GM12878 (cell line): ENCODE data around the gene ARHGEF33. TPM values are rescaled to one million over a fixed set of nuclear protein-coding genes. Genes with fewer than 3 reads are reported as not detected.

ENCODE experiments used
- ATAC-seq: fragments of 200-7000 bp; cut with Tn5 transposase; 3 replicates; pipeline ENCODE4 v1.9.1; 2020; ENCODE audit warnings: mild to moderate bottlenecking, moderate library complexity
- BruUV-seq: library from RNA; stranded (reverse); fragments of 400-500 nt; replicated peaks from 2 replicates; lab custom pipeline; 2021; lab: Mats Ljungman, UMichigan
- CTCF ChIA-PET: fragments of 300-600 bp; sonication (Branson Sonifier 250); formaldehyde crosslinking; extraction: SDS; loops from one replicate; lab custom pipeline; 2021; ENCODE audit warnings: inconsistent platforms; lab: Yijun Ruan, JAX
- POLR2A ChIA-PET: fragments of 350-600 bp; formaldehyde crosslinking; extraction: SDS; loops from one replicate; lab custom pipeline; 2021; ENCODE audit warnings: inconsistent platforms; lab: Charles Lee
- RAD21 ChIA-PET: fragments of 300-600 bp; sonication (Branson Sonifier 250); formaldehyde crosslinking; loops from one replicate; lab custom pipeline; 2023; ENCODE audit warnings: antibody characterized with exemption; ENCODE audit not compliant: unreplicated experiment; lab: Charles Lee
- SMC1A ChIA-PET: fragments of 300-600 bp; sonication (Branson Sonifier 250); formaldehyde crosslinking; loops from one replicate; lab custom pipeline; 2023; ENCODE audit not compliant: unreplicated experiment, uncharacterized antibody; lab: Charles Lee
- DNase-seq: peaks from one replicate; pipeline ENCODE4 v3.0.0-alpha.2; 2011; ENCODE audit warnings: low read depth, low spot score
- FAIRE-seq: peaks from 3 replicates; lab custom pipeline; 2011; peaks lifted over from hg19 to GRCh38; lab: Jason Lieb, UNC
- H2AFZ ChIP-seq: 2 replicates; pipeline ENCODE4 v1.6.0; 2011; ENCODE audit warnings: low read depth, low read length, control low read depth; ENCODE audit not compliant: control insufficient read depth
- H3K27ac ChIP-seq: 2 replicates; pipeline ENCODE4 v1.5.1; 2011; ENCODE audit warnings: control low read depth; ENCODE audit not compliant: control insufficient read depth, insufficient read depth
- H3K27me3 ChIP-seq, 2 experiments: replicated peaks in 1 of 2; 2 replicates each; pipeline versions ENCODE4 v1.6.0 to v1.6.1; 2011; ENCODE audit warnings: low read length in 1 of 2; ENCODE audit not compliant: control insufficient read depth in 2 of 2, insufficient read depth in 2 of 2
- H3K36me3 ChIP-seq, 2 experiments: 2 replicates each; pipeline ENCODE4 v1.5.1; 2011; ENCODE audit warnings: low read length in 1 of 2; ENCODE audit not compliant: control insufficient read depth in 2 of 2, insufficient read depth in 2 of 2
- H3K4me1 ChIP-seq: 2 replicates; pipeline ENCODE4 v1.6.1; 2011; ENCODE audit warnings: mild to moderate bottlenecking, low read length, moderate library complexity, mixed read lengths; ENCODE audit not compliant: control insufficient read depth, insufficient read depth
- H3K4me2 ChIP-seq: 2 replicates; pipeline ENCODE4 v1.6.0; 2011; ENCODE audit warnings: control low read depth; ENCODE audit not compliant: control insufficient read depth, insufficient read depth
- H3K4me3 ChIP-seq: fragments of 200-600 bp; sonication (generic); 2 replicates; pipeline ENCODE4 v1.5.1; 2016
- H3K79me2 ChIP-seq: 2 replicates; pipeline ENCODE4 v1.6.0; 2011; ENCODE audit warnings: low read length; ENCODE audit not compliant: control insufficient read depth, insufficient read depth
- H3K9ac ChIP-seq: 2 replicates; pipeline ENCODE4 v1.8.0; 2011; ENCODE audit warnings: low read length, control low read depth, mixed read lengths; ENCODE audit not compliant: control insufficient read depth, insufficient read depth
- H3K9me3 ChIP-seq: replicated peaks from 3 replicates; pipeline ENCODE4 v1.5.1; 2011; ENCODE audit warnings: mild to moderate bottlenecking, low read length; ENCODE audit not compliant: control insufficient read depth, insufficient read depth
- H4K20me1 ChIP-seq: 2 replicates; pipeline ENCODE4 v1.6.0; 2011; ENCODE audit not compliant: control insufficient read depth, insufficient read depth
- CHD4 ChIP-seq: fragments of 200-600 bp; sonication (generic); IDR thresholded peaks from 2 replicates; pipeline ENCODE4 v1.6.1; 2016; ENCODE audit warnings: mild to moderate bottlenecking
- GABPA ChIP-seq: IDR thresholded peaks from 2 replicates; pipeline ENCODE4 v1.6.1; 2014; ENCODE audit warnings: antibody characterized with exemption, low read depth, mild to moderate bottlenecking, inconsistent platforms
- JUND ChIP-seq: IDR thresholded peaks from 2 replicates; pipeline ENCODE4 v1.6.1; 2012; ENCODE audit warnings: low read depth, mild to moderate bottlenecking, low read length, improper control_type of control experiment, moderate library complexity
- NFYB ChIP-seq: IDR thresholded peaks from 2 replicates; pipeline ENCODE4 v1.6.1; 2011; ENCODE audit warnings: low read depth, mild to moderate bottlenecking, low read length, improper control_type of control experiment, moderate library complexity; ENCODE audit not compliant: insufficient read depth
- PAX8 ChIP-seq: fragments of 450-650 bp; IDR thresholded peaks from 2 replicates; pipeline ENCODE4 v1.6.1; 2017; ENCODE audit warnings: mild to moderate bottlenecking, moderate library complexity
- RCOR1 ChIP-seq: conservative IDR thresholded peaks from 2 replicates; pipeline ENCODE4 v1.6.1; 2012; ENCODE audit warnings: low read depth, low read length, improper control_type of control experiment
- SIN3A ChIP-seq: IDR thresholded peaks from 2 replicates; pipeline ENCODE4 v1.6.1; 2012; ENCODE audit warnings: low read depth, low read length, improper control_type of control experiment
- SKIL ChIP-seq: fragments of 450-650 bp; IDR thresholded peaks from 2 replicates; pipeline ENCODE4 v1.6.1; 2017; ENCODE audit warnings: mild to moderate bottlenecking, low read depth, inconsistent platforms; ENCODE audit not compliant: poor library complexity, severe bottlenecking
- SMARCA5 ChIP-seq: fragments of 450-650 bp; IDR thresholded peaks from 2 replicates; pipeline ENCODE4 v1.6.1; 2017; ENCODE audit warnings: mild to moderate bottlenecking
- YBX1 ChIP-seq: fragments of 450-650 bp; IDR thresholded peaks from 2 replicates; pipeline ENCODE4 v1.6.1; 2016; ENCODE audit warnings: antibody characterized with exemption
- ZNF592 ChIP-seq: fragments of 450-650 bp; IDR thresholded peaks from 2 replicates; pipeline ENCODE4 v1.6.1; 2017; ENCODE audit warnings: mild to moderate bottlenecking, moderate library complexity
- ZNF622 ChIP-seq: fragments of 450-650 bp; IDR thresholded peaks from 2 replicates; pipeline ENCODE4 v1.6.1; 2017; ENCODE audit warnings: mild to moderate bottlenecking, inconsistent platforms
- WGBS: methylation state at CpG from one replicate; pipeline ENCODE4 v1.1.6; 2016; ENCODE audit warnings: low lambda C conversion rate; ENCODE audit not compliant: insufficient replicate concordance, insufficient coverage; ENCODE audit errors: missing lambda C conversion rate; 5-methylcytosine and 5-hydroxymethylcytosine counted together
- in situ Hi-C: fragments of 300-500 bp; cut with MboI; formaldehyde crosslinking; loops from 9 replicates; pipeline ENCODE4 v1.14.3; 2018; ENCODE audit warnings: mixed read lengths
- intact Hi-C: fragments of 100-400 bp; cut with micrococcal nuclease; formaldehyde crosslinking; loops from one replicate; pipeline ENCODE4 v1.14.2; 2022; ENCODE audit not compliant: unreplicated experiment
- polyA plus RNA-seq, 11 experiments: library from polyadenylated mRNA; depleted of rRNA in 4 of 11; unstranded in 6 of 11; stranded (reverse) in 5 of 11; fragments of >200 nt; fragmentation: Nextera tagmentation in 4 of 11; fragmentation: Illumina TruSeq in 1 of 11; extraction: Ambion mirVana in 4 of 11; extraction: Trizol in 1 of 11; gene quantifications; 1 replicate in 1 of 11; 2 replicates in 10 of 11; pipeline versions ENCODE4 v1.2.1 to v1.2.3, GENCODE V29; 2011 to 2016; ENCODE audit warnings: inconsistent platforms in 2 of 11, missing spikeins in 2 of 11, low read depth in 1 of 11
- total RNA-seq, 4 experiments: library from RNA; depleted of rRNA in 3 of 4; stranded (reverse); fragments of >200 nt in 3 of 4; fragmentation: Illumina TruSeq in 1 of 4; extraction: Trizol in 1 of 4; gene quantifications; 2 replicates each; pipeline versions ENCODE4 v1.2.1 to v1.2.3, GENCODE V29; 2013 to 2021

The ARHGEF33 gene
- total and polyA plus RNA-seq, 10 of the 15 experiments (the other 5 are each of a cell fraction or from before 2014, with no cell fraction given): 0.01 to 0.08 (median 0.05) TPM; not detected in 4

GRCh38 chr2:38997781-38998180, 108.1 kb downstream of the ARHGEF33 start:
- H3K79me2 ChIP-seq: no peaks in the 10 kb centered on the region
- H3K27me3 ChIP-seq: no peaks in the 10 kb centered on the region
- ChIA-PET RAD21 (no interaction called here), SMC1A (interaction anchor here (1.3 kb wide), 1 partner anchor 8 kb away, joined by 3 read pairs; no protein-coding TSS in a partner anchor)
- DNase-seq (no peak), ATAC-seq (no peak)
- intact Hi-C loops: no loop called here
- H3K27ac ChIP-seq: no peak overlapping the region
- no TSS peak for BruUV-seq
- no peak overlapping the region for H3K4me2 ChIP-seq
- H3K9ac ChIP-seq: no peak overlapping the region
- TF ChIP-seq SMARCA5 (no peak), SKIL (no peak), GABPA (no peak), PAX8 (no peak), ZNF592 (no peak), SIN3A (no peak), ZNF622 (no peak), NFYB (no peak), JUND (no peak), CHD4 (no peak), YBX1 (no peak), RCOR1 (no peak)
- TF ChIP-seq, all 136 proteins: peak for 0
- CTCF ChIA-PET: no interaction called here
- WGBS: 73% methylated on average over 4 of the region's 4 CpGs
- Histone ChIP-seq H3K4me3 (no peak overlapping the region), H4K20me1 (no peaks in the 10 kb centered on the region), H3K9me3 (no peaks in the 10 kb centered on the region), H2AFZ (no peak overlapping the region), H3K4me1 (no peaks in the 10 kb centered on the region), H3K36me3 (peaks cover 1 to 5% of the 10 kb centered on the region in 2 experiments; a peak in 3 of 4 replicates)
- FAIRE-seq: no peak
- in situ Hi-C loops: no loop called here
- POLR2A ChIA-PET: no interaction called here
